Thymus (tissue), 14 donors: ENCODE data around the gene FERD3L. TPM values are rescaled to one million over a fixed set of nuclear protein-coding genes. Genes with fewer than 3 reads are reported as not detected.
"Not testable (repeated sequence)": the region's sequence is repeated elsewhere in the genome, so short reads cannot be mapped to it uniquely, and the experiment has no call there.

Experiments
- DNase-seq, 9 donors: peaks; one replicate each; pipeline ENCODE4 v3.0.0-alpha.2; 2013; ENCODE audit warnings: low spot score in 9 of 9, low read depth in 6 of 9, missing footprints in 1 of 9
- H3K27ac ChIP-seq, 2 donors: one replicate each; pipeline ENCODE4 v1.5.1; 2013; ENCODE audit warnings: control low read depth in 1 of 2, low read depth in 1 of 2, low read length in 1 of 2, mild to moderate bottlenecking in 1 of 2, moderate library complexity in 1 of 2
- H3K27me3 ChIP-seq, 2 donors: one replicate each; pipeline ENCODE4 v1.5.1; 2013; ENCODE audit warnings: low read length in 1 of 2; ENCODE audit not compliant: control insufficient read depth in 2 of 2, insufficient read depth in 1 of 2
- H3K36me3 ChIP-seq, 2 donors: one replicate each; pipeline ENCODE4 v1.5.1; 2013; ENCODE audit warnings: low read length in 1 of 2, mild to moderate bottlenecking in 1 of 2, moderate library complexity in 1 of 2; ENCODE audit not compliant: control insufficient read depth in 2 of 2, insufficient read depth in 2 of 2
- H3K4me1 ChIP-seq, 2 donors: one replicate each; pipeline ENCODE4 v1.5.1; 2013; ENCODE audit warnings: low read length in 2 of 2; ENCODE audit not compliant: control insufficient read depth in 2 of 2, insufficient read depth in 2 of 2
- H3K4me3 ChIP-seq, 2 donors: one replicate each; pipeline ENCODE4 v1.5.1; 2013; ENCODE audit warnings: low read length in 2 of 2, control low read depth in 1 of 2, mild to moderate bottlenecking in 1 of 2
- H3K9me3 ChIP-seq, 2 donors: one replicate each; pipeline ENCODE4 v1.5.1; 2013; ENCODE audit warnings: low read length in 1 of 2, mild to moderate bottlenecking in 1 of 2; ENCODE audit not compliant: control insufficient read depth in 2 of 2, insufficient read depth in 1 of 2
- WGBS: extraction: QIAGEN DNeasy Blood & Tissue Kit; methylation state at CpG from one replicate; pipeline ENCODE4 v1.1.7; 2013; 5-methylcytosine and 5-hydroxymethylcytosine counted together
- long read RNA-seq, 10 donors: transcript quantifications; one replicate each; lab custom pipeline, GENCODE V29; 2026
- polyA plus RNA-seq: library from polyadenylated mRNA; stranded (reverse); fragments of 200-250 nt; gene quantifications from one replicate; pipeline ENCODE4 v1.2.3, GENCODE V29; 2013
- total RNA-seq: library from RNA; stranded (reverse); fragments of 120-200 nt; gene quantifications from one replicate; pipeline ENCODE4 v1.2.4, GENCODE V29; 2013
- donor health status: healthy.

Gene FERD3L, protein sequence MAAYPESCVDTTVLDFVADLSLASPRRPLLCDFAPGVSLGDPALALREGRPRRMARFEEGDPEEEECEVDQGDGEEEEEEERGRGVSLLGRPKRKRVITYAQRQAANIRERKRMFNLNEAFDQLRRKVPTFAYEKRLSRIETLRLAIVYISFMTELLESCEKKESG
- not detected for total RNA-seq
- polyA plus RNA-seq: not detected
- long read RNA-seq, donor 1: 0 reads
- long read RNA-seq, donor 2: 0 reads
- long read RNA-seq, donor 3: 0 reads
- long read RNA-seq, donor 4: 0 reads
- long read RNA-seq, donor 5: 0 reads
- long read RNA-seq, donor 6: 0 reads
- long read RNA-seq, donor 7: 0 reads
- long read RNA-seq, donor 8: 0 reads
- long read RNA-seq, donor 9: 0 reads
- long read RNA-seq, donor 10: 0 reads

DNA sequence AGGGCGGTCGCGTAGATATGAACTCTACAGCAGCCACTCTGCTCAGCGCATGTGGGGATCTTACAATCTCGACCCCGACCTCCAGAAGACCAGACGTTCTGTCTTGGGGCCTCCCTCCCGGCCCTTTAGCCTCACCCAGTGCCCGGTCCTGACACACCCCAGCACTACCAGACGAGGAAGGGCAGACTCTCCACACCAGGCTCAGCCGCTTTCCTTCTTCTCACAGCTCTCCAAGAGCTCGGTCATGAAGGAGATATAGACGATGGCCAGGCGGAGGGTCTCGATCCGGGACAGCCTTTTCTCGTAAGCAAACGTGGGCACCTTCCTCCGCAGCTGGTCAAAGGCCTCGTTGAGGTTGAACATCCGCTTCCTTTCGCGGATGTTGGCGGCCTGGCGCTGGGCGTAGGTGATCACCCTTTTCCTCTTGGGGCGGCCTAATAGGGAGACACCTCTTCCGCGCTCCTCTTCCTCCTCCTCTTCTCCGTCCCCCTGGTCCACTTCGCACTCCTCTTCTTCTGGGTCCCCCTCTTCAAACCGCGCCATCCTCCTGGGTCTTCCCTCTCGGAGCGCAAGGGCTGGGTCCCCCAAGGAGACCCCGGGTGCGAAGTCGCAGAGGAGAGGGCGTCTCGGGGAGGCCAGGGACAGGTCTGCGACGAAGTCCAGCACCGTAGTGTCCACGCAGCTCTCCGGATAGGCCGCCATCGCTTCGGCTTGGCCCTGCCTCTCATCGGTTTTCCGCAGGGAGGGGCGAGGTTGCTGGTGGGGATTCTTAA lies at the start of gene FERD3L:
Gene FERD3L, minus strand, starts transcription at position 761 of the 773 bp plus-strand sequence. Its CDS starts 59 bp downstream, at position 702.
- 8% methylated on average over 51 of the region's 51 CpGs for WGBS
- no peaks in the 10 kb centered on the region for H3K4me1 ChIP-seq
- no peak within 1 kb of the TSS for H3K27ac ChIP-seq
- no peaks in the 10 kb centered on the region for H3K36me3 ChIP-seq
- H3K9me3 ChIP-seq: no peaks in the 10 kb centered on the region
- no peak within 1 kb of the TSS for H3K4me3 ChIP-seq
- no peak for DNase-seq
- H3K27me3 ChIP-seq: peaks cover 23 to 50% of the 10 kb centered on the region in 2 donors

DNA sequence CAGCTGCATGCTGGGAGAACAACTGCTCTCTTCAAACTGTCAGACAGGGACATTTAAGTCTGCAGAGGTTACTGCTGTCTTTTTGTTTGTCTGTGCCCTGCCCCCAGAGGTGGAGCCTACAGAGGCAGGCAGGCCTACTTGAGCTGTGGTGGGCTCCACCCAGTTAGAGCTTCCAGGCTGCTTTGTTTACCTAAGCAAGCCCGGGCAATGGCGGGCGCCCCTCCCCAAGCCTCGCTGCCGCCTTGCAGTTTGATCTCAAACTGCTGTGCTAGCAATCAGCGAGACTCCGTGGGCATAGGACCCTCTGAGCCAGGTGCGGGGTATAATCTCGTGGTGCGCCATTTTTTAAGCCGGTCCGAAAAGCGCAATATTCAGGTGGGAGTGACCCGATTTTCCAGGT lies 49.2 kb upstream of the FERD3L start:
- DNase-seq, H3K27ac ChIP-seq, H3K9me3 ChIP-seq, H3K4me1 ChIP-seq, H3K36me3 ChIP-seq, H3K27me3 ChIP-seq, H3K4me3 ChIP-seq: not testable (repeated sequence)
- WGBS: 48% methylated on average over 14 of the region's 14 CpGs

DNA sequence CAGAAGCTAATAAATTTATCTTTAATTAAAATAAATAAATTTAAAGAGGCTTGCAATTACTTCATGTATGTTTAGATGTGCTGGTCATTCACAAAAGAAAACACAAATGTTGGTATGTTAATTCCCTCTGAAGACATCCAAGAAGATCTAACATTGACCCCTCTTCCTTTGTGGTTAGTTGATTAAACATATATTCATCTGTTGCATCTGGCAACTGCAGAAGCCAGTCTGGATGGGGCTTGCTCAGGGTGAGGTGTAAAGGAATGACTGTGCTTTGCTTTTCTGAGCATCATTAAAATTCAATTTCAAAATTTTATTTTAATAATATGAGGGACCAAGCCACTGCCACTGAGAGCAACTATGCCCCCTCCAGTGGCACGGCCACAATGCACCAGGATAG lies 36.4 kb upstream of the FERD3L start:
- no peaks in the 10 kb centered on the region for H3K4me1 ChIP-seq
- H3K9me3 ChIP-seq: peaks cover 0 to 4% of the 10 kb centered on the region in 2 donors
- no peaks in the 10 kb centered on the region for H3K36me3 ChIP-seq
- no peak overlapping the region for H3K4me3 ChIP-seq
- 98% methylated on average over 1 of the region's 1 CpG for WGBS
- no peak overlapping the region for H3K27ac ChIP-seq
- H3K27me3 ChIP-seq: no peaks in the 10 kb centered on the region
- no peak for DNase-seq

DNA sequence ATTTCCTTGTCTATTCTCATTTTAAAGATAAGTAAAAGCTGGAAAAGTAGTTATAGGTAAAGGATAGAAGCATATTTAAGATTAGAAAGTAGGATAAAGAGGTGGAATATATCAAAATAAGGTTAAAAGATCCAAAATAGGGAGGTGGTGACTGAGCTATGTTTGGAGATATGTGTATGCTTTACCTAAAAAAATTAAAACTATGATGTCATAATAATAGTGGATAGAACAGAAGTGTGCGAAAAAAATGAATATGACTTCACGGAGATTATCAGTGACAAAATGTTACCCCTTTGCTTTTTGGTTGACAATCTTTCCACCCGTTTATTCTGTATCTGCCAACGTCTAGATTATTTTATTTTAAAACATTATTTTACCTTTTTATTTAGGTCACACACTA lies 33.4 kb upstream of the FERD3L start:
- Histone ChIP-seq H3K27ac (no peak overlapping the region), H3K27me3 (no peaks in the 10 kb centered on the region), H3K9me3 (peaks cover 0 to 4% of the 10 kb centered on the region in 2 donors), H3K36me3 (no peaks in the 10 kb centered on the region), H3K4me1 (no peaks in the 10 kb centered on the region), H3K4me3 (no peak overlapping the region)
- DNase-seq: no peak
- 96% methylated on average over 4 of the region's 4 CpGs for WGBS

DNA sequence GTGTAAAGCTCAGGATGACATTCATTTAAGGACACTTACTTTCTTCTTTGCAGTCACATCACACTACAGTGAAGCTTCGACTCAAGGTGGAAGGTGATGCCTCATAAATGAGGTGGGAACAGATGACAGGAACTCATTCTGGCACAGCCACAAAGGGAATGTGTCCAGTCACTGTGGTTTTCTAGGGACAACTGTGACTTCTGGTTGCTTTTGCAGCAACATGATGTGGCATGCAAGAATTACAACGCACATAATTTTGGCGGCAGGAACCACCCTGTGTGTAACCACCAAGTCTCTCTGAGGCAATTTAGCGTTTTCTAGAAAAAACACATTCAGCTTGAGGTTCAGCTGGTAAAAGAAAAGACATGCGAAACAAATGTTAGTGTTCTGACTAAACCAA lies 32.0 kb upstream of the FERD3L start:
- Histone ChIP-seq H3K4me3 (no peak overlapping the region), H3K27me3 (no peaks in the 10 kb centered on the region), H3K36me3 (no peaks in the 10 kb centered on the region), H3K27ac (no peak overlapping the region), H3K9me3 (peaks cover 0 to 3% of the 10 kb centered on the region in 2 donors), H3K4me1 (no peaks in the 10 kb centered on the region)
- DNase-seq: no peak
- 8% methylated on average over 5 of the region's 5 CpGs for WGBS

DNA sequence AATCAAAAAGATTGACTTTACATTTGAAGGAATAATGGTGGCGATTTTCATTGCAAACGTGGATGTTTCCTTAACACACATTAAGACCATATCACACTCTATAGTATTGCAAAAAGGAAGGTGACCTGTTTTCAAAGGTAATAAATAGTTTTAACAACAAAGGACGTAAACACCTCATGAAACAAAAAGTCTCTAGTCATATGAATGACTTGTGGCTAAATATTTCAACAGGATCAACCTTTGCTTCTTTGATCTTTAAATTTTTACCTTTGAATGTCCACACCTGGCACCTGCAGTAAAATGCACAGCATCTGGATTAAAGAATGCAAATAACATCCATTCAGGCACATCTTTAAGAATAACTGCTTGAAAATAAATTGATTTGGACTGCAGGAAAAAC lies 30.0 kb upstream of the FERD3L start:
- Histone ChIP-seq H3K4me3 (no peak overlapping the region), H3K27me3 (no peaks in the 10 kb centered on the region), H3K27ac (no peak overlapping the region), H3K9me3 (no peaks in the 10 kb centered on the region), H3K36me3 (no peaks in the 10 kb centered on the region), H3K4me1 (no peaks in the 10 kb centered on the region)
- DNase-seq: no peak
- WGBS: 91% methylated on average over 3 of the region's 3 CpGs

DNA sequence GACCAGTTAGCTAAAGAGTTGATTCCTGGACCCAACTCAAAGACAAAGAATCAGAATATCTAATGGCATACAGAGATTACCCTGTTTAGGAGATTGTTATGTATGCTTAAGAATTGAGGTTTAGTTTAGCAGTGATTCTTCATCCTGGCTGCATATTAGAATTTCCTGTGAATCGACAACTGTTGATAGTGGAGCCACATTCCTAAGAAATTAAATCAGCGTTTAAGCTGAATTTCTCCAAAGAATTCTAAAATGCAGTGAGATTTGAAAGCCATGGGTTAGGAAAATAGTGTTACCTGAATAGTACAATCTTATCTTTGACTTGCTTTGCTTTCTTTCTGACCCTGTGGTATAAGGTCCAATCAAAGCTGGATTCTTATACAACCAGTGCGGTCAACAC lies 16.4 kb upstream of the FERD3L start:
- H3K4me3 ChIP-seq: no peak overlapping the region
- H3K36me3 ChIP-seq: no peaks in the 10 kb centered on the region
- no peaks in the 10 kb centered on the region for H3K27me3 ChIP-seq
- no peak for DNase-seq
- WGBS: 93% methylated on average over 3 of the region's 3 CpGs
- no peaks in the 10 kb centered on the region for H3K9me3 ChIP-seq
- no peak overlapping the region for H3K27ac ChIP-seq
- no peaks in the 10 kb centered on the region for H3K4me1 ChIP-seq

DNA sequence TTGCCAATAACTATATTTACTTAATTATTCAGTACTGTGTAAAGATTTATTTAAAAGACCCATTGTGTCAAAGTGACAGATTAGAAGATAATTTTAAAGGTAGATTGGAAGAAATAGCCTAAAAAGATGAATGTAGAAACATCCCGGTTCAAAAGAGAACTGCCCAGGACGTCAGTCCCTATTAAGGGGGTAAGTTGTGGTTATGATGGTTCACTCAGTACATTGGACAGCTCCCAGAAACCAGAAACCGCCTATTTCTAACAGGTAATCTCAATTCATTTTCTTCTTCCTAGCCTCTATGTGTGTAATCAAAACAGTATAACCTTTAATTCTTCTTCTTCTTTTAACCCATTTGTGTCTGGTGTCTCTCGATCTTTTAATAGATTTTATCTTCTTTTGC lies 1.5 kb upstream of the FERD3L start:
- no peaks in the 10 kb centered on the region for H3K9me3 ChIP-seq
- WGBS: 9% methylated on average over 4 of the region's 4 CpGs
- no peaks in the 10 kb centered on the region for H3K4me1 ChIP-seq
- no peak overlapping the region for H3K4me3 ChIP-seq
- no peak for DNase-seq
- no peak overlapping the region for H3K27ac ChIP-seq
- no peaks in the 10 kb centered on the region for H3K36me3 ChIP-seq
- peaks cover 23 to 48% of the 10 kb centered on the region in 2 donors for H3K27me3 ChIP-seq

DNA sequence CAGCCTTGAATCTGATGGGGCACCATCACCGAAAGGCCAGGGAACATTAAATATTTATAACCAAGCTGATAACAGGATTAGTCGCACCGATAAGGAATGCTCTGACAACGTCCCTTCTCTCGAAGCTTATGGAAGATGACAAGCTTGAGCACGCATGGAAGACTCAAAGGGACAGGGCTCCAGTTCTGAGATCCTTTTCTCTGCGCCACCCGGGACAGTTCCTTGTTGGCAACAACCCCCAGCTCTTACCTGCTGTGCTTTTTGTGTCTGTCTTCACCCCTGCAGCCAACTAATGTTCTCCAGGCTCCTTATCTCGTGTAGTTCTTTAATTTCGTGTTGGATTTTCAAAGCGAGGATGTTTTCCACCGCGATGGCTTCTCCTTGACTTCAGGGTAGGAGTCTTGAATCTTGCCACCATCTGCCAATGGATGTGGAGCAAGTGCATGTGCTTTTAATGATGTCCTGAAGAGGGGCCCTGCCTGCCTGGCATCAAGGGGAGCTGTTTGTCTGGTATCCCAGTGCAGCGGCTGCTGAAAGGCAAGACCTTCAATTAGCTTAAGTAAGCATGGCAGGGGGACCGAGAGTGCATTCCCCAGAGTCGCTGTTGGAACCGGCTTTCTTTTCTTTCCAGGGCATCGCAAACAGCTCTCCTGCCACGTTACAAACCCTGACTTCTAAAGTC lies 354 bp upstream of the FERD3L start:
- WGBS: 7% methylated on average over 19 of the region's 19 CpGs
- H3K9me3 ChIP-seq: no peaks in the 10 kb centered on the region
- no peaks in the 10 kb centered on the region for H3K36me3 ChIP-seq
- no peak overlapping the region for H3K4me3 ChIP-seq
- peaks cover 23 to 50% of the 10 kb centered on the region in 2 donors for H3K27me3 ChIP-seq
- DNase-seq: no peak
- H3K27ac ChIP-seq: no peak overlapping the region
- H3K4me1 ChIP-seq: no peaks in the 10 kb centered on the region
